B cell (primary cell): ENCODE results near the gene EFNA2.

Experiments
- EZH2 ChIP-seq: IDR thresholded peaks from 2 replicates; pipeline ENCODE4 v1.6.1; 2012; ENCODE audit warnings: borderline replicate concordance, low read depth, mild to moderate bottlenecking, moderate library complexity, low read length; ENCODE audit not compliant: insufficient read depth, poor library complexity, severe bottlenecking
- TF ChIP-seq, protein P1 (sequence below): fragments of 200-600 bp; IDR thresholded peaks from one replicate; pipeline ENCODE4 v1.8.0; 2022; ENCODE audit warnings: antibody characterized with exemption, mild to moderate bottlenecking

DNA sequence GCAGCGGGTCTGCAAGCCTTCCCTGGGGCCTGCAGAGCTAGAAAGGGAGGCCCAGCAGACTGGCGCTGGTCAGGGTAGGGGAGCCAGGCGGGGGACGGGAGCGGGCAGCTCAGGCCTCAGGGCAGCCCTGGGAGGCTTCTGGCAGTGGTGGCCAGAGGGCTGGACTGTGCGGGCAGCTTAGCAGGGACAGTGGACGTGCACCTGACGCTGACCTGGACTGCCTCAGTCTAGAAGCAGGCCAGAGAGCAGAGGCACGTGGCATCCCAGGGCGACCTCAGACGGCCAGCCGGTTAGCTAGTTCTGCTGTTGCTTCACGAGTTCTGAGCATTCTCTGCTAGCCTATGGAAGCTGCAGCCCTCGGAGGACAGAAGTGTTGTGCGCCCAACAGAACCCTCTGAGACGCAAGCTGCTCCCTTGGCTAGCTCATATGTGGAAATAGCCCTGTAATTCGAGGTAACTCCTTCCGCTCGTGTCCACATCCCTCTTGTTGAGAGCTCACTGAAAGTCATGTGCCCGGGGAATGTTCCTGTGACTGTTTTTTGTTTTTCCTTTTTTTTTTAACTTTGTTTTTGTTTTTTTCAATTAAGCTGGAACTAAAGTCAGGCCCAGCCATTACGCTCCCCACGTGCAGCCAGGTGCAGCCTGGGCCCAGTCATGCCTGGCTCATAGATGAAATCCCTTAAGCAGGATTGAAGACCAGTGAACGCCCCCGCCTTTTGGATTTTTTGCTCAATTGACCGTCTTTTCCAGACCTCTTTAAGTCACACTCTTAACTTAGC lies 12.2 kb upstream of the EFNA2 start:
- TF ChIP-seq EZH2, result no peak
- TF ChIP-seq, protein P1, sequence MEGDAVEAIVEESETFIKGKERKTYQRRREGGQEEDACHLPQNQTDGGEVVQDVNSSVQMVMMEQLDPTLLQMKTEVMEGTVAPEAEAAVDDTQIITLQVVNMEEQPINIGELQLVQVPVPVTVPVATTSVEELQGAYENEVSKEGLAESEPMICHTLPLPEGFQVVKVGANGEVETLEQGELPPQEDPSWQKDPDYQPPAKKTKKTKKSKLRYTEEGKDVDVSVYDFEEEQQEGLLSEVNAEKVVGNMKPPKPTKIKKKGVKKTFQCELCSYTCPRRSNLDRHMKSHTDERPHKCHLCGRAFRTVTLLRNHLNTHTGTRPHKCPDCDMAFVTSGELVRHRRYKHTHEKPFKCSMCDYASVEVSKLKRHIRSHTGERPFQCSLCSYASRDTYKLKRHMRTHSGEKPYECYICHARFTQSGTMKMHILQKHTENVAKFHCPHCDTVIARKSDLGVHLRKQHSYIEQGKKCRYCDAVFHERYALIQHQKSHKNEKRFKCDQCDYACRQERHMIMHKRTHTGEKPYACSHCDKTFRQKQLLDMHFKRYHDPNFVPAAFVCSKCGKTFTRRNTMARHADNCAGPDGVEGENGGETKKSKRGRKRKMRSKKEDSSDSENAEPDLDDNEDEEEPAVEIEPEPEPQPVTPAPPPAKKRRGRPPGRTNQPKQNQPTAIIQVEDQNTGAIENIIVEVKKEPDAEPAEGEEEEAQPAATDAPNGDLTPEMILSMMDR, result no peak
